Cardiac muscle cell (in vitro differentiated cells and primary cell): ENCODE data around the gene TSPEAR. TPM values are rescaled to one million over a fixed set of nuclear protein-coding genes. Genes with fewer than 3 reads are reported as not detected.

ENCODE experiments used
- DNase-seq, 2 donors: peaks; one replicate each; pipeline versions ENCODE4 v3.0.0 to v3.0.0-alpha.2; 2010 to 2017; ENCODE audit warnings: low read depth in 1 of 2, low spot score in 1 of 2
- H3K27ac ChIP-seq: fragments of 200-600 bp; sonication (generic); 2 replicates; pipeline ENCODE4 v1.5.1; 2016
- H3K27me3 ChIP-seq: fragments of 200-600 bp; sonication (generic); 2 replicates; pipeline ENCODE4 v1.6.0; 2016; ENCODE audit warnings: control low read depth
- H3K36me3 ChIP-seq: fragments of 200-600 bp; sonication (generic); 2 replicates; pipeline ENCODE4 v1.5.1; 2016; ENCODE audit warnings: control low read depth
- H3K4me1 ChIP-seq: fragments of 200-600 bp; sonication (generic); 2 replicates; pipeline ENCODE4 v1.8.1; 2017; ENCODE audit warnings: low read depth, mild to moderate bottlenecking, mixed run types
- H3K4me3 ChIP-seq: fragments of 200-600 bp; sonication (generic); 2 replicates; pipeline ENCODE4 v1.5.1; 2016; ENCODE audit warnings: mild to moderate bottlenecking
- H3K9me3 ChIP-seq: fragments of 200-600 bp; sonication (generic); 2 replicates; pipeline ENCODE4 v1.5.1; 2017; ENCODE audit warnings: low read depth, mild to moderate bottlenecking, control low read depth
- polyA plus RNA-seq: library from polyadenylated mRNA; unstranded; fragments of >200 nt; fragmentation: Nextera tagmentation; extraction: Ambion mirVana; gene quantifications from 2 replicates; pipeline ENCODE4 v1.2.1, GENCODE V29; 2016
- total RNA-seq: library from RNA; depleted of rRNA; stranded (reverse); fragments of >200 nt; gene quantifications from 2 replicates; pipeline ENCODE4 v1.2.3, GENCODE V29; 2016
- TF ChIP-seq, protein P1 (sequence below): IDR thresholded peaks from 2 replicates; pipeline ENCODE4 v1.5.1; 2012; ENCODE audit warnings: low read depth, mild to moderate bottlenecking, low read length

The TSPEAR gene
- total and polyA plus RNA-seq, 2 experiments from 2014 or later: 2.8 to 3.4 TPM

- no peaks in the 10 kb centered on the region for H3K27me3 ChIP-seq
- no peak overlapping the region for H3K27ac ChIP-seq
- H3K4me1 ChIP-seq: no peaks in the 10 kb centered on the region
- no peak overlapping the region for H3K4me3 ChIP-seq
- no peaks in the 10 kb centered on the region for H3K36me3 ChIP-seq
- no peak for DNase-seq
- TF ChIP-seq, protein P1, sequence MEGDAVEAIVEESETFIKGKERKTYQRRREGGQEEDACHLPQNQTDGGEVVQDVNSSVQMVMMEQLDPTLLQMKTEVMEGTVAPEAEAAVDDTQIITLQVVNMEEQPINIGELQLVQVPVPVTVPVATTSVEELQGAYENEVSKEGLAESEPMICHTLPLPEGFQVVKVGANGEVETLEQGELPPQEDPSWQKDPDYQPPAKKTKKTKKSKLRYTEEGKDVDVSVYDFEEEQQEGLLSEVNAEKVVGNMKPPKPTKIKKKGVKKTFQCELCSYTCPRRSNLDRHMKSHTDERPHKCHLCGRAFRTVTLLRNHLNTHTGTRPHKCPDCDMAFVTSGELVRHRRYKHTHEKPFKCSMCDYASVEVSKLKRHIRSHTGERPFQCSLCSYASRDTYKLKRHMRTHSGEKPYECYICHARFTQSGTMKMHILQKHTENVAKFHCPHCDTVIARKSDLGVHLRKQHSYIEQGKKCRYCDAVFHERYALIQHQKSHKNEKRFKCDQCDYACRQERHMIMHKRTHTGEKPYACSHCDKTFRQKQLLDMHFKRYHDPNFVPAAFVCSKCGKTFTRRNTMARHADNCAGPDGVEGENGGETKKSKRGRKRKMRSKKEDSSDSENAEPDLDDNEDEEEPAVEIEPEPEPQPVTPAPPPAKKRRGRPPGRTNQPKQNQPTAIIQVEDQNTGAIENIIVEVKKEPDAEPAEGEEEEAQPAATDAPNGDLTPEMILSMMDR: no peak
- H3K9me3 ChIP-seq: no peaks in the 10 kb centered on the region
Measured at GRCh38 chr21:44681152-44681551, 30.2 kb downstream of the TSPEAR start.

- Histone ChIP-seq H3K9me3 (no peaks in the 10 kb centered on the region), H3K27ac (no peak overlapping the region), H3K27me3 (no peaks in the 10 kb centered on the region), H3K4me3 (no peak overlapping the region), H3K4me1 (no peaks in the 10 kb centered on the region), H3K36me3 (no peaks in the 10 kb centered on the region)
- TF ChIP-seq, protein P1: no peak
- DNase-seq: no peak
Measured at GRCh38 chr21:44677881-44678280, 33.5 kb downstream of the TSPEAR start.

- no peak overlapping the region for H3K27ac ChIP-seq
- H3K4me3 ChIP-seq: no peak overlapping the region
- H3K9me3 ChIP-seq: no peaks in the 10 kb centered on the region
- H3K4me1 ChIP-seq: no peaks in the 10 kb centered on the region
- no peaks in the 10 kb centered on the region for H3K36me3 ChIP-seq
- no peak for DNase-seq
- TF ChIP-seq, protein P1: no peak
- no peaks in the 10 kb centered on the region for H3K27me3 ChIP-seq
Measured at GRCh38 chr21:44671911-44672310, 39.5 kb downstream of the TSPEAR start.

DNA sequence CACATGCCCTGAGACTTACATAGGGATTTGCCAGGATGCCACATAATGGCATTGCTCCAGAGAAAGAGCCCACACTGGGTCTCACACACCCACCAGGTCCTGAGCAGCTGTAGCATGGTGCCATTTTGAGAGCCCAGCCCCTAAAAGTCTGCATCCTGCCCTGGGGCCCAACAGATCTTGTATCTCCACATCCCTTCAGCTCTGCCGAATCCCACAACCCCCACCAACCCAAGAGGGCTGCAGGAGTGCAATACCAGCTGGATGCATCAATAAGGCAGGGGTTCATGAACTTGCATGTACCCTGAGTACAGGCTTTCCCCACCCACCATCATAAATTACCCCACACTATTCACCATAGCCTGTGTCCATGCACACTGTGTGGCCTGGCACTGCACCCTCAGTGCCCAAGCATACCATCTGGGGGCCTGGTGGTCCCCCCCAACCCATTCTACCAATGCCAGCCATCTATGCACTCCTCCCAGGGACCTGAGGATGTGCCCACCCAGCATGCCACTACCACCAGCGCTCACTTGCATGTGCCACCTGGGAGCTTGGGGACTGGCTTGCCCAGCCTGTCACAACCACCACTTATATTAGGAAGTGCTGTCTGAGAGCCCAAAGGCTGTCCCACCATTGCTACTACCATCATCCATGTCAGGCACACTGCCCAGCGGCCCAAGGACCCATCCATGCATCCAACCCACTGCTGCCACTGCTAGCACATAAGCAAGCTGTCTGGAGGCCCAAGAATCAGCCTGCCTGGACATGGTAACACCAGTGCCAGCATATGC lies 40.5 kb downstream of the TSPEAR start:
- Histone ChIP-seq H3K36me3 (no peaks in the 10 kb centered on the region), H3K4me1 (no peaks in the 10 kb centered on the region), H3K9me3 (no peaks in the 10 kb centered on the region), H3K4me3 (no peak overlapping the region), H3K27me3 (no peaks in the 10 kb centered on the region), H3K27ac (no peak overlapping the region)
- TF ChIP-seq, protein P1: no peak
- DNase-seq: no peak

GRCh38 chr21:44667612-44668011 lies 43.8 kb downstream of the TSPEAR start:
- no peaks in the 10 kb centered on the region for H3K27me3 ChIP-seq
- no peaks in the 10 kb centered on the region for H3K36me3 ChIP-seq
- DNase-seq: no peak
- no peaks in the 10 kb centered on the region for H3K4me1 ChIP-seq
- TF ChIP-seq, protein P1: no peak
- no peaks in the 10 kb centered on the region for H3K9me3 ChIP-seq
- H3K27ac ChIP-seq: no peak overlapping the region
- no peak overlapping the region for H3K4me3 ChIP-seq
